IMR-90 (cell line): ENCODE results near the gene CHDH. TPM values are rescaled to one million over a fixed set of nuclear protein-coding genes. Genes with fewer than 3 reads are reported as not detected.

Experiments used
- ATAC-seq: fragments of 200-7000 bp; cut with Tn5 transposase; 2 replicates; pipeline ENCODE4 v1.9.1; 2020; ENCODE audit warnings: low read depth, mild to moderate bottlenecking, moderate library complexity
- BruUV-seq: library from RNA; stranded (reverse); fragments of 400-500 nt; replicated peaks from 2 replicates; lab custom pipeline; 2021; lab: Mats Ljungman, UMichigan
- CTCF ChIA-PET: fragments of 300-600 bp; formaldehyde crosslinking; extraction: SDS; loops from one replicate; lab custom pipeline; 2021; ENCODE audit warnings: antibody characterized with exemption; lab: Yijun Ruan, JAX
- POLR2A ChIA-PET: fragments of 300-600 bp; sonication (Branson Sonifier 250); formaldehyde crosslinking; loops from one replicate; lab custom pipeline; 2022; ENCODE audit warnings: antibody characterized with exemption; ENCODE audit not compliant: unreplicated experiment; lab: Charles Lee
- DNase-seq: peaks from one replicate; pipeline ENCODE4 v3.0.0; 2013
- H2AFZ ChIP-seq: replicated peaks from 2 replicates; pipeline ENCODE3; 2013; ENCODE audit warnings: low read length, mild to moderate bottlenecking; ENCODE audit not compliant: poor library complexity
- H2AK5ac ChIP-seq: 2 replicates; pipeline ENCODE4 v1.6.1; 2013; ENCODE audit warnings: low read depth, low read length, inconsistent platforms
- H2AK9ac ChIP-seq: replicated peaks from 2 replicates; pipeline ENCODE3; 2013; ENCODE audit warnings: mild to moderate bottlenecking, low read depth, low read length, moderate library complexity; ENCODE audit not compliant: poor library complexity
- H2BK120ac ChIP-seq: 2 replicates; pipeline ENCODE4 v1.6.1; 2013; ENCODE audit warnings: low read depth, low read length, inconsistent platforms
- H2BK15ac ChIP-seq: 3 replicates; pipeline ENCODE4 v1.6.1; 2013; ENCODE audit warnings: low read depth, low read length, inconsistent platforms
- H2BK20ac ChIP-seq: 2 replicates; pipeline ENCODE4 v1.6.1; 2013; ENCODE audit warnings: low read depth, mild to moderate bottlenecking, inconsistent platforms, low read length, moderate library complexity
- H2BK5ac ChIP-seq: 2 replicates; pipeline ENCODE4 v1.6.1; 2013; ENCODE audit warnings: mild to moderate bottlenecking, low read depth, low read length, inconsistent platforms; ENCODE audit not compliant: poor library complexity, severe bottlenecking
- H3K14ac ChIP-seq: replicated peaks from 2 replicates; pipeline ENCODE4 v1.6.1; 2013; ENCODE audit warnings: low read depth, low read length, inconsistent platforms
- H3K18ac ChIP-seq: 2 replicates; pipeline ENCODE4 v1.6.1; 2013; ENCODE audit warnings: low read depth, low read length, control low read depth
- H3K23ac ChIP-seq: 2 replicates; pipeline ENCODE4 v1.6.1; 2013; ENCODE audit warnings: low read depth, low read length, inconsistent platforms
- H3K27ac ChIP-seq: 2 replicates; pipeline ENCODE4 v1.5.1; 2013; ENCODE audit warnings: mild to moderate bottlenecking, control low read depth, low read length; ENCODE audit not compliant: insufficient read depth
- H3K27me3 ChIP-seq: 2 replicates; pipeline ENCODE4 v1.6.1; 2013; ENCODE audit warnings: low read length; ENCODE audit not compliant: control insufficient read depth, insufficient read depth
- H3K36me3 ChIP-seq: 2 replicates; pipeline ENCODE4 v1.6.1; 2013; ENCODE audit warnings: low read length, mixed read lengths; ENCODE audit not compliant: control insufficient read depth, insufficient read depth
- H3K4ac ChIP-seq: 2 replicates; pipeline ENCODE4 v1.6.1; 2013; ENCODE audit warnings: low read depth, low read length, inconsistent platforms
- H3K4me1 ChIP-seq: 2 replicates; pipeline ENCODE4 v1.6.1; 2013; ENCODE audit warnings: low read length, mixed read lengths; ENCODE audit not compliant: control insufficient read depth, insufficient read depth
- H3K4me2 ChIP-seq: 2 replicates; pipeline ENCODE4 v1.6.1; 2013; ENCODE audit warnings: low read depth, mild to moderate bottlenecking, control low read depth, low read length, moderate library complexity
- H3K4me3 ChIP-seq: 2 replicates; pipeline ENCODE4 v1.5.1; 2013; ENCODE audit warnings: low read depth, mild to moderate bottlenecking, control low read depth, low read length, moderate library complexity; ENCODE audit not compliant: insufficient read depth
- H3K56ac ChIP-seq: 2 replicates; pipeline ENCODE4 v1.6.1; 2013; ENCODE audit warnings: low read length, inconsistent platforms; ENCODE audit not compliant: insufficient read depth; ENCODE audit errors: extremely low read depth
- H3K79me1 ChIP-seq, 2 experiments: 2 replicates each; pipeline ENCODE4 v1.6.1; 2013; ENCODE audit warnings: low read length in 2 of 2, inconsistent platforms in 1 of 2, low read depth in 1 of 2
- H3K9ac ChIP-seq: 2 replicates; pipeline ENCODE4 v1.6.1; 2013; ENCODE audit warnings: low read depth, low read length, control low read depth
- H3K9me1 ChIP-seq: 2 replicates; pipeline ENCODE4 v1.6.1; 2013; ENCODE audit warnings: low read length, inconsistent platforms; ENCODE audit not compliant: insufficient read depth
- H3K9me3 ChIP-seq: 2 replicates; pipeline ENCODE4 v1.6.1; 2013; ENCODE audit warnings: low read length; ENCODE audit not compliant: control insufficient read depth, insufficient read depth
- H4K20me1 ChIP-seq: 2 replicates; pipeline ENCODE4 v1.6.1; 2013; ENCODE audit warnings: low read length, inconsistent platforms; ENCODE audit not compliant: insufficient read depth
- H4K5ac ChIP-seq: 2 replicates; pipeline ENCODE4 v1.6.1; 2013; ENCODE audit warnings: mild to moderate bottlenecking, low read depth, low read length, control low read depth
- H4K8ac ChIP-seq, 2 experiments: 2 replicates each; pipeline ENCODE4 v1.6.1; 2013; ENCODE audit warnings: low read depth in 2 of 2, low read length in 2 of 2, control low read depth in 1 of 2, inconsistent platforms in 1 of 2
- H4K91ac ChIP-seq: 2 replicates; pipeline ENCODE4 v1.6.1; 2013; ENCODE audit warnings: low read depth, low read length, inconsistent platforms; ENCODE audit not compliant: insufficient read depth
- BHLHE40 ChIP-seq: fragments of 150-350 bp; IDR thresholded peaks from 2 replicates; pipeline ENCODE4 v1.6.1; 2016; ENCODE audit warnings: mild to moderate bottlenecking, low read depth, low read length
- NFE2L2 ChIP-seq: fragments of 150-350 bp; IDR thresholded peaks from 2 replicates; pipeline ENCODE4 v1.6.1; 2016; ENCODE audit warnings: low read depth, mild to moderate bottlenecking, low read length
- SMC3 ChIP-seq: fragments of 150-350 bp; IDR thresholded peaks from 2 replicates; pipeline ENCODE4 v1.6.1; 2016; ENCODE audit warnings: low read depth, mild to moderate bottlenecking, antibody characterized with exemption, low read length, moderate library complexity
- WGBS, 2 experiments: methylation state at CpG; one replicate each; pipeline versions ENCODE4 v1.1.5 to v1.1.7; 2013; ENCODE audit warnings: missing lambda C conversion rate in 2 of 2; ENCODE audit not compliant: insufficient read length in 1 of 2; ENCODE audit errors: extremely low coverage in 2 of 2; 5-methylcytosine and 5-hydroxymethylcytosine counted together
- dilution Hi-C: fragments of 300-500 bp; cut with HindIII; formaldehyde crosslinking; loops from one replicate; pipeline ENCODE4 v1.14.3; 2018; ENCODE audit warnings: low sequenced_read_pairs; ENCODE audit not compliant: unreplicated experiment
- in situ Hi-C: fragments of 300-500 bp; cut with MboI; formaldehyde crosslinking; loops from 3 replicates; pipeline ENCODE4 v1.14.3; 2019; ENCODE audit warnings: low sequenced_read_pairs, inconsistent platforms, mixed read lengths
- intact Hi-C: fragments of 100-400 bp; cut with micrococcal nuclease; formaldehyde crosslinking; loops from 2 replicates; pipeline ENCODE4 v1.10.0; 2022
- polyA plus RNA-seq, 3 experiments: library from polyadenylated mRNA; depleted of rRNA; stranded (reverse); fragments of >200 nt; gene quantifications; 2 replicates each; pipeline ENCODE4 v1.2.3, GENCODE V29; 2012; ENCODE audit warnings: low replicate concordance in 1 of 3
- total RNA-seq: library from RNA; depleted of rRNA; stranded (reverse); fragments of >200 nt; gene quantifications from 2 replicates; pipeline ENCODE4 v1.2.3, GENCODE V29; 2012

Gene CHDH
- total and polyA plus RNA-seq, 2 of the 4 experiments (the other 2 are of a cell fraction), result under 0.01 to 0.19 TPM

DNA sequence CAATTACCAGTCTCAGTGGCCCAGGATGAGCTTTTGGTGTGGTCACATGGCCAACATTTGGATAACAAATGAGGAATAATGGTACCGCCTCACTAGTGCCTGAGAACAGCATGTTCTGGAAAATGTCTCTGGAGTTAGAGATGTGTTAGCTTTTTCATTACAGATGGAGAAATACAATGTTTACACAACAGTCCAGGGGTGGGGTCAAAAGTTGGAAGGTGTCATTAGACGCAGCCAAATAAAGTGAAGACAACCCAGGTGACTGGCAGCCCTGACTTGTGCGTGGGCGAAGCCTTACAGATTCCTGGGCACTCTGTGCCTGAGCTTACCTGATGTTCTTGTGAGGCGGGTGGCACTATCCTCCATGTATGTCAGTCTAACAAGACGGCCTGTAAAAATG, 13.0 kb upstream of the CHDH start:
- Histone ChIP-seq H4K20me1 (no peaks in the 10 kb centered on the region), H3K23ac (no peak overlapping the region), H3K4me2 (no peak overlapping the region), H3K56ac (no peak overlapping the region), H3K27ac (no peak overlapping the region), H2BK120ac (no peak overlapping the region), H2BK5ac (no peak overlapping the region), H3K27me3 (no peaks in the 10 kb centered on the region), H4K91ac (no peak overlapping the region), H2BK15ac (no peak overlapping the region), H2AK9ac (no peak overlapping the region), H3K9me3 (no peaks in the 10 kb centered on the region), H3K4me1 (no peaks in the 10 kb centered on the region), H3K9me1 (no peaks in the 10 kb centered on the region), H2BK20ac (no peak overlapping the region), H2AK5ac (no peak overlapping the region), H2AFZ (no peak overlapping the region), H3K9ac (no peak overlapping the region), H4K5ac (no peak overlapping the region), H3K14ac (no peak overlapping the region), H3K79me1 (no peaks in the 10 kb centered on the region), H3K4me3 (no peak overlapping the region), H3K36me3 (peaks cover 12% of the 10 kb centered on the region; the same call in 1 of the 2 replicates), H3K4ac (no peak overlapping the region), H3K18ac (no peak overlapping the region), H4K8ac (no peak overlapping the region)
- BruUV-seq, result no TSS peak
- no peak for ATAC-seq
- POLR2A ChIA-PET, result no interaction called here
- DNase-seq, result no peak
- TF ChIP-seq SMC3, result no peak
- TF ChIP-seq BHLHE40, result no peak
- TF ChIP-seq NFE2L2, result no peak
- dilution Hi-C loops (no loop called here), in situ Hi-C loops (no loop called here), intact Hi-C loops (no loop called here)
- no CpG with 5 or more reads among the region's 6 CpGs for WGBS, 2 experiments
- CTCF ChIA-PET, result no interaction called here
